OCI-LY7 (cell line): ENCODE data around the gene HAS3. TPM values are rescaled to one million over a fixed set of nuclear protein-coding genes. Genes with fewer than 3 reads are reported as not detected.

ENCODE experiments used
- BruUV-seq: library from RNA; stranded (reverse); fragments of 400-500 nt; replicated peaks from 2 replicates; lab custom pipeline; 2021; lab: Mats Ljungman, UMichigan
- CTCF ChIA-PET: fragments of 300-600 bp; sonication (Branson Sonifier 250); formaldehyde crosslinking; loops from one replicate; lab custom pipeline; 2022; ENCODE audit warnings: antibody characterized with exemption; ENCODE audit not compliant: unreplicated experiment; lab: Charles Lee
- POLR2A ChIA-PET: fragments of 300-600 bp; sonication (Branson Sonifier 250); formaldehyde crosslinking; loops from one replicate; lab custom pipeline; 2022; ENCODE audit warnings: antibody characterized with exemption; lab: Charles Lee
- DNase-seq: peaks from one replicate; pipeline ENCODE4 v3.0.0-alpha.2; 2015; ENCODE audit warnings: low spot score
- H2AFZ ChIP-seq: fragments of 200-600 bp; sonication (generic), shearing (Covaris generic); 2 replicates; pipeline ENCODE4 v1.6.1; 2014; ENCODE audit warnings: mild to moderate bottlenecking, antibody characterized with exemption, low read length, moderate library complexity
- H3K27ac ChIP-seq: fragments of 200-600 bp; sonication (generic); 2 replicates; pipeline ENCODE4 v1.5.1; 2014; ENCODE audit warnings: mixed run types, low read depth, mild to moderate bottlenecking, moderate library complexity, low read length, inconsistent platforms; ENCODE audit not compliant: poor library complexity, severe bottlenecking
- H3K36me3 ChIP-seq: fragments of 200-600 bp; sonication (generic); 2 replicates; pipeline ENCODE4 v1.6.1; 2014; ENCODE audit warnings: mild to moderate bottlenecking, antibody characterized with exemption, low read length, moderate library complexity, mixed read lengths; ENCODE audit not compliant: insufficient read depth
- H3K4me1 ChIP-seq: fragments of 200-600 bp; sonication (generic); 2 replicates; pipeline ENCODE4 v1.5.1; 2014; ENCODE audit warnings: mild to moderate bottlenecking, low read length; ENCODE audit not compliant: insufficient read depth, poor library complexity, severe bottlenecking
- H3K4me2 ChIP-seq: fragments of 200-600 bp; sonication (generic); 2 replicates; pipeline ENCODE4 v1.6.1; 2014; ENCODE audit warnings: mild to moderate bottlenecking, low read length
- H3K4me3 ChIP-seq: fragments of 200-600 bp; sonication (generic); 2 replicates; pipeline ENCODE4 v1.5.1; 2014; ENCODE audit warnings: mild to moderate bottlenecking, low read depth, low read length; ENCODE audit not compliant: poor library complexity, severe bottlenecking
- H3K79me2 ChIP-seq: fragments of 200-600 bp; sonication (generic); 2 replicates; pipeline ENCODE4 v1.6.1; 2016; ENCODE audit warnings: low read depth, mild to moderate bottlenecking, low read length, moderate library complexity, mixed read lengths; ENCODE audit not compliant: insufficient read depth
- H3K9me2 ChIP-seq: fragments of 200-600 bp; sonication (generic); 2 replicates; pipeline ENCODE4 v1.6.1; 2016; ENCODE audit warnings: mild to moderate bottlenecking, low read length, mixed read lengths; ENCODE audit not compliant: insufficient read depth
- H3K9me3 ChIP-seq: fragments of 200-600 bp; sonication (generic); 2 replicates; pipeline ENCODE4 v1.6.1; 2014; ENCODE audit warnings: mild to moderate bottlenecking, mixed run types, low read length, mixed read lengths
- H4K20me1 ChIP-seq: fragments of 200-600 bp; sonication (generic); 2 replicates; pipeline ENCODE4 v1.6.1; 2014; ENCODE audit warnings: mild to moderate bottlenecking, antibody characterized with exemption, low read length, moderate library complexity, mixed read lengths; ENCODE audit not compliant: insufficient read depth
- EZH2phosphoT487 ChIP-seq: fragments of 200-600 bp; sonication (generic); IDR thresholded peaks from 2 replicates; pipeline ENCODE4 v1.6.1; 2018; ENCODE audit warnings: low read depth, borderline replicate concordance, mild to moderate bottlenecking, mixed run types, antibody characterized with exemption, low read length, moderate library complexity, mixed read lengths
- intact Hi-C: fragments of 100-400 bp; cut with micrococcal nuclease; formaldehyde crosslinking; loops from one replicate; pipeline ENCODE4 v1.10.0; 2022; ENCODE audit not compliant: unreplicated experiment
- total RNA-seq, 2 experiments: library from RNA; depleted of rRNA in 1 of 2; stranded (reverse); fragments of >200 nt in 1 of 2; shearing (Covaris generic) in 1 of 2; gene quantifications; 2 replicates each; pipeline ENCODE4 v1.2.3, GENCODE V29; 2014 to 2022
- TF ChIP-seq, protein P1 (sequence below): fragments of 200-600 bp; sonication (generic); conservative IDR thresholded peaks from 2 replicates; pipeline ENCODE4 v1.5.1; 2014; ENCODE audit warnings: mild to moderate bottlenecking, antibody characterized with exemption, low read length, moderate library complexity, mixed read lengths

The HAS3 gene
- total RNA-seq, 2 experiments from 2014 or later = 0.09 to 0.29 TPM

DNA sequence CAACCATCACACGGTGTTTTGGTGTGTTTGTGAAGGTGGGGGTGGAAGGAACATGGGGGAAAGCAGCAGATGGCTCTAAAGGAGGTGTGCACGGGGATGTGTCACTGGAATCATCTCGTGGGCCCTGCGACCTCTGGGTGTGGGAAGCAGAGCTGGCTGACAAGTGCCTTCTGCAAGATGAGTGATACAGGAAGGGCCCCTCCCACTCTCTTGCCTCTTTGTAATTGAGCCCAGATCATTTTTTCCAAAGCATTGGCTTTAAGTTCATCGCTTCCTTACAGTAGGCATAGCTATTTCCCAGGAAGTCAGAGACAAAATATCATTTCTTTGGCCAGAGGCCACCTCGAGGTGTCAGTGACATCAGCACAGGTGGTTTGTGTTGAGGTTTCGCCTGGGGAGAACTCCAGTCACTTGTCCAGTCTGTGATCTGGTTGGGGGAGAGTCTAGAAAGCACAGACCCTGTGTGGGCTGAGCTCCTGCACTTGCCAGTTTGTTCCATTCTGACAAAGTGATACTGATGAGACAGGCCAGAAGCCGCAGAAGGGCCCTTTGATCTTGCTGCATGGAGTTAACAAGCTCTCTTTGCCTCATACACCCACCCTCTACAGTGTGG, 60.9 kb downstream of the HAS3 start:
- H3K79me2 ChIP-seq = no peaks in the 10 kb centered on the region
- no peak for DNase-seq
- no peaks in the 10 kb centered on the region for H4K20me1 ChIP-seq
- no peak overlapping the region for H3K27ac ChIP-seq
- H3K36me3 ChIP-seq = peaks cover 90% of the 10 kb centered on the region
- H3K9me3 ChIP-seq = no peaks in the 10 kb centered on the region
- intact Hi-C loops = no loop called here
- CTCF ChIA-PET = no interaction called here
- TF ChIP-seq, protein P1, sequence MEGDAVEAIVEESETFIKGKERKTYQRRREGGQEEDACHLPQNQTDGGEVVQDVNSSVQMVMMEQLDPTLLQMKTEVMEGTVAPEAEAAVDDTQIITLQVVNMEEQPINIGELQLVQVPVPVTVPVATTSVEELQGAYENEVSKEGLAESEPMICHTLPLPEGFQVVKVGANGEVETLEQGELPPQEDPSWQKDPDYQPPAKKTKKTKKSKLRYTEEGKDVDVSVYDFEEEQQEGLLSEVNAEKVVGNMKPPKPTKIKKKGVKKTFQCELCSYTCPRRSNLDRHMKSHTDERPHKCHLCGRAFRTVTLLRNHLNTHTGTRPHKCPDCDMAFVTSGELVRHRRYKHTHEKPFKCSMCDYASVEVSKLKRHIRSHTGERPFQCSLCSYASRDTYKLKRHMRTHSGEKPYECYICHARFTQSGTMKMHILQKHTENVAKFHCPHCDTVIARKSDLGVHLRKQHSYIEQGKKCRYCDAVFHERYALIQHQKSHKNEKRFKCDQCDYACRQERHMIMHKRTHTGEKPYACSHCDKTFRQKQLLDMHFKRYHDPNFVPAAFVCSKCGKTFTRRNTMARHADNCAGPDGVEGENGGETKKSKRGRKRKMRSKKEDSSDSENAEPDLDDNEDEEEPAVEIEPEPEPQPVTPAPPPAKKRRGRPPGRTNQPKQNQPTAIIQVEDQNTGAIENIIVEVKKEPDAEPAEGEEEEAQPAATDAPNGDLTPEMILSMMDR = no peak
- no peak for TF ChIP-seq EZH2phosphoT487
- no peak overlapping the region for H3K4me3 ChIP-seq
- H2AFZ ChIP-seq = no peak overlapping the region
- H3K4me1 ChIP-seq = no peaks in the 10 kb centered on the region
- no TSS peak for BruUV-seq
- no peaks in the 10 kb centered on the region for H3K9me2 ChIP-seq
- POLR2A ChIA-PET = interaction anchor here (1.4 kb wide), 1 partner anchor 10 kb away, joined by 3 read pairs; no protein-coding TSS in a partner anchor
- no peak overlapping the region for H3K4me2 ChIP-seq

DNA sequence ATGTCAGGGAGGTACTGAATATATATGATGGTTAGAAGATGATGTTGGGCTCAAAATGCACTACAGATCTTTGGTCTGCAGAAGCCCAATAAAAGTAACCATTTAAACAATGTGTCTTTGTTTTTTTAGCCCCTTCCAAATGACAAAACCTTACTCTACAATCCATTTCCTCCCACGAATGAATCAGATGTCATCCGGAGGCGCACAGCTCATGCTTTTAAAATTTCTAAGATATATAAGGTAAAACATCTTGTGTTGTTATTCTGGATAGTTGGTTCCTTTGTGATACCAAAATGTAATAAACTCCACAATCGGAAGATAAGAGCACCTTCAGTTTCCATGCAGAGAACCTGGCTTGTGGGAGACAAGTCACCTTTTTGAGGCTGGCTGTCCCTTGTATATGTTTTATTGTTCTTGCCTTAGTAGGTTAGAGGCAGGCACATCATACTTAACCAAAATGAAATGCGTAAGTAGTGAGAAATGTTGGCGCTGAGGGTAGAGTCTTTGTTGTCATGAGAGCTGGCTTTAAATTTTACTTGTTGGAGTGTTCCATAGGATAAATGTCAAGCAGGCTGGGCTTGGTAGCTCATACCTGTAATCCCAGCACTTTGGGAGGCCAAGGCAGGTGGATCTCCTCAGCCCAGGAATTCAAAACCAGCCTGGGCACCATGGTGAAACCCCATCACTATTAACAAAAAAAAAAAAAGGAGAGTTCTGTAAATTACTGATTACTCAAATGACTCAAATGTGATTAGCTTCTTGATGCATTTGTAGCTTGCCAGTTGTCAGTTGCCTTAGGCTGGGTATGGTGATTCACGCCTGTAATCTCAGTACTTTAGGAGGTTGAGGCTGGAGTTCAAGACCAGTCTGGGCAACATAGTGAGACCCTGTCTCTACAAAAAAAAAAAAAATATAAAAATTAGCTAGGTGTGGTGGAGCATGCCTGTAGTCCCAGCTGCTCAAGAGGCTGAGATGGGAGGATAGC, 61.8 kb downstream of the HAS3 start:
- no peak overlapping the region for H3K4me3 ChIP-seq
- no TSS peak for BruUV-seq
- H3K4me2 ChIP-seq = no peak overlapping the region
- no peak overlapping the region for H3K27ac ChIP-seq
- POLR2A ChIA-PET = interaction anchor here (0.6 to 0.7 kb wide), 3 partner anchors 13 to 130 kb away, joined by 3 to 4 read pairs (median 4); no protein-coding TSS in a partner anchor
- CTCF ChIA-PET = no interaction called here
- H2AFZ ChIP-seq = no peak overlapping the region
- intact Hi-C loops = no loop called here
- peaks cover 93% of the 10 kb centered on the region for H3K36me3 ChIP-seq
- no peak for TF ChIP-seq EZH2phosphoT487
- TF ChIP-seq, protein P1 = no peak
- H3K9me2 ChIP-seq = no peaks in the 10 kb centered on the region
- H3K79me2 ChIP-seq = no peaks in the 10 kb centered on the region
- no peak for DNase-seq
- no peaks in the 10 kb centered on the region for H4K20me1 ChIP-seq
- H3K9me3 ChIP-seq = no peaks in the 10 kb centered on the region
- no peaks in the 10 kb centered on the region for H3K4me1 ChIP-seq

Other genes with a start within 250 kb of the HAS3 start
- 54.4 and 58.8 TPM in 2 replicates for gene CHTF8, start 26.9 kb downstream of the HAS3 start, total RNA-seq (2014; rRNA removed; shearing (Covaris generic))
- 131 and 151 TPM in 2 replicates for gene CHTF8, start 26.9 kb downstream of the HAS3 start, total RNA-seq (2022)
- gene UTP4, start 27.0 kb downstream of the HAS3 start, total RNA-seq (2014; rRNA removed; shearing (Covaris generic)) = 21.1 and 24.9 TPM in 2 replicates
- 61.9 and 67.3 TPM in 2 replicates for gene UTP4, start 27.0 kb downstream of the HAS3 start, total RNA-seq (2022)
- gene SNTB2, start 81.5 kb downstream of the HAS3 start, total RNA-seq (2014; rRNA removed; shearing (Covaris generic)) = 21.2 and 39.4 TPM in 2 replicates
- gene SNTB2, start 81.5 kb downstream of the HAS3 start, total RNA-seq (2022) = 32.6 and 34.1 TPM in 2 replicates
- 32.4 and 33.7 TPM in 2 replicates for gene VPS4A, start 205.7 kb downstream of the HAS3 start, total RNA-seq (2014; rRNA removed; shearing (Covaris generic))
- 33.3 and 38.4 TPM in 2 replicates for gene VPS4A, start 205.7 kb downstream of the HAS3 start, total RNA-seq (2022)
- 54.8 and 85.4 TPM in 2 replicates for gene PDF, start 224.9 kb downstream of the HAS3 start, total RNA-seq (2014; rRNA removed; shearing (Covaris generic))
- gene PDF, start 224.9 kb downstream of the HAS3 start, total RNA-seq (2022) = 31.6 and 37.8 TPM in 2 replicates
- 39.0 and 60.3 TPM in 2 replicates for gene COG8, start 233.9 kb downstream of the HAS3 start, total RNA-seq (2014; rRNA removed; shearing (Covaris generic))
- gene COG8, start 233.9 kb downstream of the HAS3 start, total RNA-seq (2022) = 55.9 and 60.9 TPM in 2 replicates
- 26.9 and 39.7 TPM in 2 replicates for gene NIP7, start 234.1 kb downstream of the HAS3 start, total RNA-seq (2014; rRNA removed; shearing (Covaris generic))
- gene NIP7, start 234.1 kb downstream of the HAS3 start, total RNA-seq (2022) = 49.1 and 50.7 TPM in 2 replicates
- 1.7 TPM in 1 of 2 replicates, not detected in the other for gene TMED6, start 246.1 kb downstream of the HAS3 start, total RNA-seq (2014; rRNA removed; shearing (Covaris generic))
- 1.2 and 1.7 TPM in 2 replicates for gene TMED6, start 246.1 kb downstream of the HAS3 start, total RNA-seq (2022)